HL-60/S4 (cell line): ENCODE data around the gene GSC.
"Not testable (repeated sequence)": the region's sequence is repeated elsewhere in the genome, so short reads cannot be mapped to it uniquely, and the experiment has no call there.

Experiments
- in situ Hi-C: fragments of 300-500 bp; cut with MboI; formaldehyde crosslinking; loops from 2 replicates; pipeline ENCODE4 v1.14.3; 2022; ENCODE audit warnings: low sequenced_read_pairs

Gene GSC

DNA sequence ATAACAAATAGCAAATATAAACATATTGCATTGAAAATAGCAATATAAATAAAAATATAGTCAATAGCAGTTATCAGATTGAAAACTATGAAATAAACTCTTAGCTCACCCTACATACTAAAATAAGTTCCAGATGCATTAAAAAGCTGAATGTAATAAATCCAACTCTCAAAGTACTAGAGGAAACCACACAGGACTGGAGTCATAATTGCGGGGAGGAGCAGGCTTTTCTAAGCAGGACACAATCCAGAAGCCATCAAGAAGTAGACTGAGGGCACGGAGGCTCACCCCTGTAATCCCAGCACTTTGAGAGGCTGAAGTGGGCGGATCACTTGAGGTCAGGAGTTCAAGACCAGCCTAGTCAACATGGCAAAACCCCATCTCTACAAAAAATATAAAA is 22.2 kb downstream of the GSC start:
- in situ Hi-C loops, result no loop called here

DNA sequence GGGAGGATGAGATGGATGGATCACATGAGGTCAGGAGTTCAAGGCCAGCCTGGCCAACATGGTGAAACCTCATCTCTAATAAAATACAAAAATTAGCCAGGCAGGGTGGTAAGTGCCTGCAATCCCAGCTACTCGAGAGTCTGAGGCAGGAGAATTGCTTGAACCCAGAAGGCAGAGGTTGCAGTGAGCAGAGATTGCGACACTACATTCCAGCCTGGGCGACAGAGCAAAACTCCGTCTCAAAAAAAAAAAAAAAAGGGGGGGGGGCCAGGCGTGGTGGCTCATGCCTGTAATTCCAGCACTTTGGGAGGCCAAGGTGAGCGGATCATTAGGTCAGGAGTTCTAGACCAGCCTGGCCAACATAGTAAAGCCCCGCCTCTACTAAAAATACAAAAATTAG is 22.8 kb downstream of the GSC start:
- in situ Hi-C loops, result not testable (repeated sequence)

DNA sequence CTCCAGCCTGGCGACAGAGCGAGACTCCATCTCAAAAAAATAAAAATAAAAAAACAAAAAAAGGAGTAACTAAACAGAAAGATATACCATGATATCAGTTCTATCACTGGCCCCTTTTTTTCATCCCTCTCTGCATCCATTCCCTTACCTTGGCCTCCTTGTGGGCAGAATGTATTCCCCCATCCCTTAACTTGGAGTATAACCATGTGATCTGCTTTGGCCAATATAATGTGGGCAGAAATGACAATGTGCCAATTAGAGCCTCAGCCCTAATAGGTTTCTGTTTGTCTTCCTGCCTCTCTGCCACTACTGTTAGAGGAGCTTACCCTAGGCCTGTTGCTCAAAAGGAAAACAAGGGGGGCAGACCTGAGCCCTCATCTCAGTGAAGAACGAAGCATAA is 23.8 kb downstream of the GSC start:
- in situ Hi-C loops, result no loop called here

DNA sequence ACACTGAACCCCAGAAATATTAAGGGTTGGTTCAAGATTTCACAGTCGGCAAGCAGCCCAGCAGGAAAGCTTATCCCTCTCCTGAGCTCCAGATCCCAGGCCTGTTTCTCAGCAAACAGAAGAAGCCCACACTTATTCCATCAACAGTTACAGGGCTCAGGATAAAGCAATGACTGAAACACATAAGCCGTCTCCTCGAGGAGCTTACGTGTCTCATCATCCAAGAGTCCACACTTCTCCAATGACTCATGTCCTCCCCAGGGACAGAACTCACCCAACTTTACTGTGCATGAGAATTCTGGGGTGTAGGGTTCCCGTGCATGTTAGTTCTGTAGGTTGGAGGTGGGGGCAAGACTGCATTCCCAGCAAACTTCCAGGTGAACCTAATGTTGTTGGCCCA is 31.2 kb downstream of the GSC start:
- in situ Hi-C loops, result no loop called here

DNA sequence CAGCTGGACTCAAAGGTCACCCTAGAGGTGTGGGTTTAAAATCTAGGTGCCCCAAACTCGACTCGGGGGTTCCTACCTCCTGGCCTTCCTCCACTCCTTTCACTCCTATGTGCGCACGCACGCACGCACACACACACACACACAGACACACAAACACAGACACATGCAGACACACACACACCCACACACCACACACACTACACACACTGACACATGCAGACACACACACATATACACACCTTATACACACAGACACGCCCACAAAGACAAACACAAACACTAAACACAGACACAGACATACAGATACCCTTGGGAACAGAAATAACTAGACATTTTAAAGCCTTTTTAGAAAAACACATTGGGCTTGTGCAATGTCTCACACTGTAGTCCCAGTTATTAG is 31.8 kb downstream of the GSC start:
- in situ Hi-C loops, result no loop called here

DNA sequence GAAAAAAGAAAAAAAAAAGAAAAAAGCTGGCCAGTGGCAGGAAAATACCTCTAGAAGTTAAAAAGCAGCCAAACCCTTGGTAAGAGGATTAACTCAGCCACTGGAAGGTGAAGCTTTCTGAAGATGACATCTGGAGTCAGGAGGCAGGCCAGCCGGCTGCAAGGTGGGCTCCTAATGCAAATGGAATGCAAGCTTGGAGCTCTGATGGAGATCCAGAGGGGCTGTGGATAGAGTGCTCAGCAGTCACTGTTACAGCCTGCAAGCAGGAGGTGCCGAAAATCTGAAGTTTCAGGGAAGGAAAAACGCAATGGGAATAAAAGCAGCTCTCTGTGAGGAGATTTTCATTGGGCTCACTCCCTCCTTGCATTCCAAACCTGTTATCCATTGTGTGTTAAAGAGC is 41.0 kb downstream of the GSC start:
- in situ Hi-C loops, result no loop called here

DNA sequence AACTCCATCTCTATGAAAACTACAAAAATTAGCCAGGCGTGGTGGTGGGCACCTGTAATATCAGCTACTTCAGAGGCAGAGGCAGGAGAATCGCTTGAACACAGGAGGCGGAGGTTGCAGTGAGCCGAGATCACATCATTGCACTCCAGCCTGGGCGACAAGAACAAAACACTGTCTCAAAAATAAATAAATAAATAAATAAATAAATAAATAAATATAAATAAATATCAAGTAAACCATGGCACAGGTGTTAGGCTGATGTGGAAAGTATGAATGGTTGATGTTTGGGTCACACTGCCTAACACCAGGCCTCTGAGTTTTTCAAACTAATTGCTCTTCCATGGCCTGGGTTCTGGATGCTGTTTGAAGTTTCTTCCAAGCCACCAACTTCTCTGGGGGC is 41.5 kb downstream of the GSC start:
- in situ Hi-C loops, result not testable (repeated sequence)

DNA sequence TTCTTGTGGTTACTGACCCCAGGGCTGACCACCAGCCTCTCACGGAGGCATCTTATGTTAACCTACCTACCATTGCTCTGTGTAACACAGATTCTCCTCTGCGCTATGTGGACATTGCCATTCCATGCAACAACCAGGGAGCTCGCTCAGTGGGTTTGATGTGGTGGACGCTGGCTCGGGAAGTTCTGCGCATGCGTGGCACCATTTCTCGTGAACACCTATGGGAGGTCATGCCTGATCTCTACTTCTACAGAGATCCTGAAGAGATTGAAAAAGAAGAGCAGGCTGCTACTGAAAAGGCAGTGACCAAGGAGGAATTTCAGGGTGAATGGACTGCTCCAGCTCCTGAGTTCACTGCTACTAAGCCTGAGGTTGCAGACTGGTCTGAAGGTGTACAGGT is 43.3 kb downstream of the GSC start:
- in situ Hi-C loops, result not testable (repeated sequence)

DNA sequence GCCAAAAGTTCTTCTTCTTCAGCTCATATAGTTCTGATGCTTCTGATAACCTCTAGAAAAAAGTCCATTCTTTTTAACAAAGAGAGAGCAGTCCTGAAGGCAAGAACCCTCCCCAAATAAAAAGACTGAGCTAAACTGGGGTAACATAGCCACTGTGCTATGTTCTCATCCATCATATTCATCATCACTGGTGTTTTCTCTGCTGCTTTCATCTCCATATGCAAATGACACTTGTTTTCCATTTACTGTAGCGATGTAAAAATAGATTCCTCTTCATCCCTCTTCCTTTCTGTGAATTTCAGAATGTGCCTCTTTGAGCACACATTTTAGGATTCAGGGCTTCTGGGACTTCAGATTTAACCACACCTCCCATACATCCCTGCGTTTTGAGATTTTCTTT is 44.9 kb downstream of the GSC start:
- in situ Hi-C loops, result no loop called here

DNA sequence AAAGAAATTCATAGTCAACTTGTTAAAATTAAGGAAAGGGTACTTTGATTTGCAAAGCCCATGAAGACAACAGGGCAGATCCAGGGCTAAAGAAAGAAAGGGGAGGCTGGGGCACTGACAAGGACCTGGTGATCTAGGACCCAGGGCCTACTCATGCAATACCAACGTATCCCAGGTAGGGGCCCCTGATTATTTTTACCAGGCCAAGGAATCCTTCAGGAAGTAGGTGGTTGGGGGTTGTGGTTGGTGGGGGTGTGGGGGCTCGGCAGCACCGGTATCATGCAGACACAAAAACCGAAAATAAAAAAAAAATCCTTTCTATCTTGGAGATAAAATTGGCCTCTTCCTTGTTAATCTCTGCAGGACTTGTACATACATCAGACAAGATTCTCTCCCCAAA is 47.5 kb downstream of the GSC start:
- in situ Hi-C loops, result no loop called here
